GM21390 (cell line): ENCODE measurements around the gene PRAME.
"Not testable (repeated sequence)": the region's sequence is repeated elsewhere in the genome, so short reads cannot be mapped to it uniquely, and the experiment has no call there.

ENCODE experiments used
- ATAC-seq: cut with Tn5 transposase; IDR thresholded peaks from one replicate; pipeline ENCODE4 v1.9.1; 2021; ENCODE audit not compliant: unreplicated experiment

PRAME gene

GRCh38 chr22:22553141-22553540 lies 5.9 kb downstream of the PRAME start:
- no peak for ATAC-seq

- ATAC-seq: no peak
These were observed 6.4 kb downstream of the PRAME start for GRCh38 chr22:22552630-22553029.

- no peak for ATAC-seq
These were observed 8.2 kb downstream of the PRAME start for GRCh38 chr22:22550789-22551434.

- no peak for ATAC-seq
These were observed 10.2 kb downstream of the PRAME start for GRCh38 chr22:22548910-22549309.

- no peak for ATAC-seq
These were observed 10.7 kb downstream of the PRAME start for GRCh38 chr22:22548317-22548716.

- ATAC-seq: no peak
These were observed 11.3 kb downstream of the PRAME start for GRCh38 chr22:22547692-22548300.

- ATAC-seq: no peak
These were observed 11.8 kb downstream of the PRAME start for GRCh38 chr22:22547226-22547625.

GRCh38 chr22:22546490-22546889 lies 12.6 kb downstream of the PRAME start:
- no peak for ATAC-seq

GRCh38 chr22:22545084-22545483 lies 14.0 kb downstream of the PRAME start:
- ATAC-seq: no peak

- no peak for ATAC-seq
These were observed 20.7 kb downstream of the PRAME start for GRCh38 chr22:22538226-22538989.

GRCh38 chr22:22536916-22537315 lies 22.1 kb downstream of the PRAME start:
- ATAC-seq: no peak

GRCh38 chr22:22536515-22536914 lies 22.6 kb downstream of the PRAME start:
- ATAC-seq: no peak

GRCh38 chr22:22535662-22536061 lies 23.4 kb downstream of the PRAME start:
- ATAC-seq: no peak

- no peak for ATAC-seq
These were observed 24.3 kb downstream of the PRAME start for GRCh38 chr22:22534604-22535415.

GRCh38 chr22:22533863-22534262 lies 25.2 kb downstream of the PRAME start:
- no peak for ATAC-seq

- no peak for ATAC-seq
These were observed 25.6 kb downstream of the PRAME start for GRCh38 chr22:22533417-22533816.

GRCh38 chr22:22532547-22533071 lies 26.5 kb downstream of the PRAME start:
- not testable (repeated sequence) for ATAC-seq

GRCh38 chr22:22531770-22532546 lies 27.1 kb downstream of the PRAME start:
- ATAC-seq: no peak

GRCh38 chr22:22528780-22529179 lies 30.3 kb downstream of the PRAME start:
- no peak for ATAC-seq

GRCh38 chr22:22527312-22527711 lies 31.8 kb downstream of the PRAME start:
- no peak for ATAC-seq
